ENCODE measurements around the gene BRSK1. TPM values are rescaled to one million over a fixed set of nuclear protein-coding genes. Genes with fewer than 3 reads are reported as not detected.

Gene BRSK1
- total and polyA plus RNA-seq, 2 of the 13 experiments (the other 11 are each of a cell fraction or from before 2014, with no cell fraction given) = 0.18 to 1.2 TPM

DNA sequence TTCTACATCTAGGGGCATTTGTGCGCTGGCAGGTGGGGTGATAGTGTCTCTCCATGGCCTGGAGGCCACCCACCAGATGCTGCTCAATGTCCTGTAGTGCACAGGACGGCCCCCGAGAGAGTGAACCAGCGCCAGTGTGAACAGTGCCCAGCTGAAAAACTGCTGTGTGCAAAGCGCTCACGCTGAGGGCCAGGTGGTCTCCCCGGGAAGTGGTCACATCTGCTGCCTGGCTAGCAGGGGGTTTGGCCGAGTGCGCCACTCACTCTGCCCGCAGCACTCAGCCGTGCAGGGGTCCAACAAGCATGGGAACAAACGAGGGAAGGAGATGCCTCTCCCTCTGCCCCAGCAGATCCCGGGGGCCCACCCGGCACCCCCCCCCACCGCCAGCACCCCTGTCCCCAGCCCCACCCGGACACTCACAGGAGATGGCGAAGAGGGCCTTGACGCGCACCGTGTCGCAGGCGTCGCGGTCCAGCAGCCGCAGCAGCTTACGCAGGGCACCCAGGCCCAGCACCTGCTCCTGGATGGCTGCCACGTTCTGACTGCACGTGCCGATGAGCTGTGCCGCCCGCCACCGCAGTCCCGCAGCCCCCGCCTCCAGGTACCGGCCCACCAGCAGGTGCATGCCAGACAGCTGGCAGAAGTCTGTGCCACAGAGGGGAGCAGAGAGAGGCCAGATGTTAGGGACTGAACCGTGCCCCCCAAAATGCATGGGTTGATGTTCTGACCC, 9.7 kb upstream of the BRSK1 start:
- Histone ChIP-seq H2AFZ (ENCODE audit: low read length) (no peak overlapping the region), H3K36me3 (replicated peaks in 1 of 2; ENCODE audit: control insufficient read depth in 1 of 2, insufficient read depth in 2 of 2, low read length in 2 of 2) (peaks cover 10 to 36% of the 10 kb centered on the region in 2 experiments; a peak in 4 of 5 replicates), H3K4me3 (replicated peaks in 1 of 3; ENCODE audit: insufficient read depth in 1 of 3, low read depth in 2 of 3, low read length in 3 of 3) (no peak overlapping the region), H3K9me3 (ENCODE audit: low read length) (no peaks in the 10 kb centered on the region), H3K4me2 (ENCODE audit: low read depth, low read length) (no peak overlapping the region), H3K4me1 (ENCODE audit: insufficient read depth, low read length) (peaks cover 8% of the 10 kb centered on the region), H3K79me2 (ENCODE audit: insufficient read depth, low read length) (peaks cover 3% of the 10 kb centered on the region), H3K9ac (ENCODE audit: insufficient read depth, low read depth, low read length) (no peak overlapping the region), H4K20me1 (ENCODE audit: insufficient read depth, low read length) (no peaks in the 10 kb centered on the region), H3K27ac (ENCODE audit: extremely low read length, insufficient read depth, low read length) (no peak overlapping the region), H3K27me3 (ENCODE audit: control insufficient read depth in 1 of 2, insufficient read depth in 2 of 2, low read length in 2 of 2) (no peaks in the 10 kb centered on the region)
- DNase-seq (ENCODE audit: low spot score) (no peak), FAIRE-seq (no peak), ATAC-seq (no peak)
- POLR2A ChIA-PET = no interaction called here
- intact Hi-C loops (cut with micrococcal nuclease; ENCODE audit: unreplicated experiment) = no loop called here
- TF ChIP-seq ZBTB8A (CRISPR knock-in tag; IDR thresholded peaks at IDR 0.05; ENCODE audit: borderline replicate concordance, low read depth) (no peak), RBFOX2 (IDR thresholded peaks at IDR 0.05; ENCODE audit: low read depth, low read length) (0 out of 2 replicates have a peak, but pooled peaks have one; percentile 26)
- in situ Hi-C loops (cut with HindIII; ENCODE audit: extremely low pct_ligation_motif_present, low pct_unique_long_range_greater_than_20kb) = no loop called here
- CTCF ChIA-PET (ENCODE audit: low intra/inter-chr PET ratio, low total read pairs) = no interaction called here
- WGBS (ENCODE audit: low lambda C conversion rate) = 94% methylated on average over 9 of the region's 36 CpGs
- no TSS peak for BruUV-seq (replicated peaks)

DNA sequence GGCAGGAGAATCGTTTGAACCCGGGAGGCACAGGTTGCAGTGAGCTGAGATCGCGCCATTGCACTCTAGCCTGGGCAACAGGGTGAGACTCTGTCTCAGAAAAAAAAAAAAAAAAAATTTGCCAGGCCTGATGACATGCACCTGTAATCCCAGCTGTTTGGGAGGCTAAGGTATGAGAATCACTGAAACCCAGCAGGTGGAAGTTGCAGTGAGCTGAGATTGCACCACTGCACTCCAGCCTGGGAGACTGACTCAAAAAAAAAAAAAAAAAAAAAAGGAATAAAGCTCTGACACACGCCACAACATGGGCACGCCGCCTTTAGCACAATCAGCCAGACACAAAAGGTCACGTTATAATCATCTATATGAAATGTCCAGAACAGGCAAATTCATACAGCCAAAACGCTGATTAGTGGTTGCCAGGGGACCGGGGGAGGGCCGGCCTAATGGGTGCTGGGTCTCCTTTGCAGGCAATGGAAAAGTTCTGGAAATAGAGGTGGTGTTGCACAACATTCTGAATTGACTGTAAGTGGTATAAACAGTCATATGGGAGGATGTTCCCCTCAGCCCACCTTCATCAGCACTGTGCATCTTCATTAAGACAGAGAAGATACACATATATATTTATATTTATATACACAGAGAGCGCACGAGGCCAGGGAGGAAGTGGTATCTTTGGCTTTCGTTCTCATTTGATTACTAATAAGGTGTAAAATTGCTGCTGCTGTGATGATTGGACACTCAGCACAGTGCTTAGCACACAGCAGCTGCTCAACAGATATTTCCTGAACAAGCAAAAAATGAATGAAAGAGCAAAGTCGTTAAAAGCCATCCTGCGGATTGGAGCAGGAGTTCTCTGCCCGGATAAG, 7.7 kb upstream of the BRSK1 start:
- FAIRE-seq (no peak), ATAC-seq (no peak), DNase-seq (ENCODE audit: low spot score) (no peak)
- Histone ChIP-seq H3K9ac (ENCODE audit: insufficient read depth, low read depth, low read length) (no peak overlapping the region), H3K79me2 (ENCODE audit: insufficient read depth, low read length) (peaks cover 6% of the 10 kb centered on the region), H3K27me3 (ENCODE audit: control insufficient read depth in 1 of 2, insufficient read depth in 2 of 2, low read length in 2 of 2) (no peaks in the 10 kb centered on the region; a peak in 1 of 5 replicates), H3K36me3 (replicated peaks in 1 of 2; ENCODE audit: control insufficient read depth in 1 of 2, insufficient read depth in 2 of 2, low read length in 2 of 2) (peaks cover 10 to 36% of the 10 kb centered on the region in 2 experiments; a peak in 4 of 5 replicates), H3K9me3 (ENCODE audit: low read length) (no peaks in the 10 kb centered on the region), H2AFZ (ENCODE audit: low read length) (no peak overlapping the region), H3K4me3 (replicated peaks in 1 of 3; ENCODE audit: insufficient read depth in 1 of 3, low read depth in 2 of 3, low read length in 3 of 3) (no peak overlapping the region), H4K20me1 (ENCODE audit: insufficient read depth, low read length) (no peaks in the 10 kb centered on the region), H3K4me1 (ENCODE audit: insufficient read depth, low read length) (peaks cover 16% of the 10 kb centered on the region), H3K4me2 (ENCODE audit: low read depth, low read length) (no peak overlapping the region), H3K27ac (ENCODE audit: extremely low read length, insufficient read depth, low read length) (no peak overlapping the region)
- intact Hi-C loops (cut with micrococcal nuclease; ENCODE audit: unreplicated experiment) (no loop called here), in situ Hi-C loops (cut with HindIII; ENCODE audit: extremely low pct_ligation_motif_present, low pct_unique_long_range_greater_than_20kb) (no loop called here)
- ChIA-PET CTCF (ENCODE audit: low intra/inter-chr PET ratio, low total read pairs) (no interaction called here), POLR2A (interaction anchor here (1.0 to 1.9 kb wide), 2 partner anchors 17 to 132 kb away, joined by 4 to 5 read pairs; partner anchors contain the start of genes PPP6R1 and UBE2S)
- WGBS (ENCODE audit: low lambda C conversion rate) = 94% methylated on average over 17 of the region's 17 CpGs
- BruUV-seq (replicated peaks) = no TSS peak
- TF ChIP-seq ZNF567 (CRISPR knock-in tag; IDR thresholded peaks at IDR 0.05; ENCODE audit: borderline replicate concordance) = no peak
- TF ChIP-seq U2AF1 (optimal IDR thresholded peaks at IDR 0.05; ENCODE audit: low read depth, low read length) = no peak
- no peak for TF ChIP-seq ZSCAN31 (CRISPR knock-in tag; IDR thresholded peaks at IDR 0.05; ENCODE audit: low read depth)
- TF ChIP-seq GABPB1 (CRISPR knock-in tag; IDR thresholded peaks at IDR 0.05) = no peak
- TF ChIP-seq, protein P1, sequence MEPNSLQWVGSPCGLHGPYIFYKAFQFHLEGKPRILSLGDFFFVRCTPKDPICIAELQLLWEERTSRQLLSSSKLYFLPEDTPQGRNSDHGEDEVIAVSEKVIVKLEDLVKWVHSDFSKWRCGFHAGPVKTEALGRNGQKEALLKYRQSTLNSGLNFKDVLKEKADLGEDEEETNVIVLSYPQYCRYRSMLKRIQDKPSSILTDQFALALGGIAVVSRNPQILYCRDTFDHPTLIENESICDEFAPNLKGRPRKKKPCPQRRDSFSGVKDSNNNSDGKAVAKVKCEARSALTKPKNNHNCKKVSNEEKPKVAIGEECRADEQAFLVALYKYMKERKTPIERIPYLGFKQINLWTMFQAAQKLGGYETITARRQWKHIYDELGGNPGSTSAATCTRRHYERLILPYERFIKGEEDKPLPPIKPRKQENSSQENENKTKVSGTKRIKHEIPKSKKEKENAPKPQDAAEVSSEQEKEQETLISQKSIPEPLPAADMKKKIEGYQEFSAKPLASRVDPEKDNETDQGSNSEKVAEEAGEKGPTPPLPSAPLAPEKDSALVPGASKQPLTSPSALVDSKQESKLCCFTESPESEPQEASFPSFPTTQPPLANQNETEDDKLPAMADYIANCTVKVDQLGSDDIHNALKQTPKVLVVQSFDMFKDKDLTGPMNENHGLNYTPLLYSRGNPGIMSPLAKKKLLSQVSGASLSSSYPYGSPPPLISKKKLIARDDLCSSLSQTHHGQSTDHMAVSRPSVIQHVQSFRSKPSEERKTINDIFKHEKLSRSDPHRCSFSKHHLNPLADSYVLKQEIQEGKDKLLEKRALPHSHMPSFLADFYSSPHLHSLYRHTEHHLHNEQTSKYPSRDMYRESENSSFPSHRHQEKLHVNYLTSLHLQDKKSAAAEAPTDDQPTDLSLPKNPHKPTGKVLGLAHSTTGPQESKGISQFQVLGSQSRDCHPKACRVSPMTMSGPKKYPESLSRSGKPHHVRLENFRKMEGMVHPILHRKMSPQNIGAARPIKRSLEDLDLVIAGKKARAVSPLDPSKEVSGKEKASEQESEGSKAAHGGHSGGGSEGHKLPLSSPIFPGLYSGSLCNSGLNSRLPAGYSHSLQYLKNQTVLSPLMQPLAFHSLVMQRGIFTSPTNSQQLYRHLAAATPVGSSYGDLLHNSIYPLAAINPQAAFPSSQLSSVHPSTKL (CRISPR knock-in tag; IDR thresholded peaks at IDR 0.05) = no peak
- TF ChIP-seq ISL2 (CRISPR knock-in tag; IDR thresholded peaks at IDR 0.05) = no peak
- no peak for TF ChIP-seq ZFY (CRISPR knock-in tag; IDR thresholded peaks at IDR 0.05)
- no peak for TF ChIP-seq BRD4 (CRISPR knock-in tag; IDR thresholded peaks at IDR 0.05)
- TF ChIP-seq ATF7 (IDR thresholded peaks at IDR 0.05) = no peak
- TF ChIP-seq ATF7 (CRISPR knock-in tag; IDR thresholded peaks at IDR 0.05) = no peak
- TF ChIP-seq SALL1 (CRISPR knock-in tag; IDR thresholded peaks at IDR 0.05) = no peak
- no peak for TF ChIP-seq ZKSCAN5 (CRISPR knock-in tag; IDR thresholded peaks at IDR 0.05)
